AG08396 (cell line): ENCODE data around the gene MIOS.
"Not testable (repeated sequence)": the region's sequence is repeated elsewhere in the genome, so short reads cannot be mapped to it uniquely, and the experiment has no call there.

ENCODE experiments used
- DNase-seq: peaks from one replicate; pipeline ENCODE4 v3.0.0; 2012; ENCODE audit warnings: low spot score, mixed read lengths

MIOS gene

DNA sequence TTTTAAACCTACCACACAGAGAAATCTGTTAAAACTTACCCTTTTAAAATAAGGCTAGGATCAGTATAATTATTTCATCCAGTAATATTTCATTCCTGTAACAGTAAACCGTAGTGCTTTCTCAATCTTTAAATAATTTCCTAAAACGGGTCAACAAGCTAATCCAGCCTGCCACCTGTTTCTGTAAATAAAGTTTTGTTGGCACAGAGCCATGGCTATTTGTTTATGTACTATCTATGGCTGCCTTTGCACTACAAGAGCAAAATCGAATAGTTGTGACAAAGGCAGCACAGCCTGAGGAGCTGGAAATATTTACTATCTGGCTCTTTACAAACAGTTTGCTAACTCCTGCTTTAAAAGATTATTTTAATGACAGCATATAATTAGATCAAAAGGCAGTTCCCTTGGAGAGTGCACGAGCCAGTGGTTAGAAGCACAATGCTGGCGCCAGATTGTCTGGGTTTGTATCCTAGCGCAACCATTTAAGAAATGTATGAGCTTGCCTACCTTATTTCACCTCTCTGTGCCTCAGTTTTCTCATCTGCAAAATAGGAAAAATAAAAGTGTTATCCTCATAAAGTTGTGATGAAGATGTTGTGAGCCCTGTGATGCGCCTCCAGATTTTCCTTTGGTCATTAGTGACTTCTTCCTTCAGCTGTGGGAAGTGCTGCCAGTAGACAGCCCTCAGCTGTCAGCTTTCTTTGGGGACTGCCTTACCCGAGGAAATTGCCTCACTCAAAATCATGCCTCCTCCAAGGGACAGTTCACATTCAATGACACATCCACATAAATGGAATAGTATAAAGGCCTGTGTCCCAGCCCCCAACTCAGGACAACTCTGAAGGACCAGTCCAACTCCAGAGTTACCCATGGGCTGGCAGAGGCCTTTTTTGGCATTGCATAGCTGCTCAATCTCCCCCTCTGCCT lies 11.8 kb upstream of the MIOS start:
- DNase-seq, result no peak

DNA sequence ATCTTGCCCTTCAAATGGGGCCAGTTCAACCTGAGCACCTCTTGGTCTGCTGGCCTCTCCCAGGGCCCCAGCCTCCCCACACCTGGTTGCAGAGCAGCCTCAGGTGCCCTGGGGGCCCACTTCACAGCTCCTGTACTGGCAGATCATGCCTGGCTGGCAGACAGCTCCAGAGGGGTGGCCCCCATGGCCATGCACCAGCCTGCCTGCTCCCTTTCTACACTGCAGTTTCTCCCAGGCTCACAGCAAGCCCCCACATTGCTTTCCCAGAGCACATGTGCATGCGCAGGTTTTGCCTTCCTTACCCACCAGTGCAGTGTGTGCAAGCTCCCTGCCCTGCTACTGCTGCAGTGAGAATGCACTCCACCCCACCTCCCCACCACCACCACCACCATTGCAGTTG lies 9.8 kb upstream of the MIOS start:
- DNase-seq, result no peak

DNA sequence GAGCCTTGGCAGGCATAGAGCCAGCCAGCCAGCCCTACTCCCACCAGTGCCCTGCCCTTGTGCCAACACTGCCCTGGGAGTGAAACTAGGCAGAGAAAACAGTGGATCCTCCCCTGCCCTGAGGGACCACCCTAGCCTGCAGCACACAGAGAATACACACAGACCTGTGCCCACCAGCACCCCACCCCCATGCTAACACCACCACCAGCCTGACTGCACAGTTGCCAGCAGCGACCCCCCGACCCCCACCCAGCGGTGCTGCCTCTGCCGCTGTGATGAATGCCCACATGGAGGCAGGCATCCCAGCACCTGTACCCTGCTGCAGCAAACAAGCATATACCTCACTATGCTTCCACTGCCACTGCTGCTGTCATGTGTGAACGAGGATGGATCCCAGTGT lies 9.4 kb upstream of the MIOS start:
- DNase-seq, result no peak

DNA sequence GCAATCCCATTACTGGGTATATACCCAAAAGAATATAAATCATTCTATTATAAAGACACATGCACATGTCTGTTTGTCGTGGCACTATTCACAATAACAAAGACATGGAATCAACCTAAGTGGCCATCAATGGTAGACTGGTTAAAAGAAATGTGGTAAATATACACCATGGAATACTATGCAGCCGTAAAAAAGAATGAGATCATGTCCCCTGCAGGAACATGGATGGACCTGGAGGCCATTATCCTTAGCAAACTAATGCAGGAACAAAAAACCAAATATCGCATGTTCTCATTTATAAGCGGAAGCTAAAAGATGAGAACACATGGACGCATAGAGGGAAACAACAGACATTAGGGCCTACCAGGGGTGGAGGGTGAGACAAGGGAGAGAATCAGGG lies 5.1 kb upstream of the MIOS start:
- not testable (repeated sequence) for DNase-seq

DNA sequence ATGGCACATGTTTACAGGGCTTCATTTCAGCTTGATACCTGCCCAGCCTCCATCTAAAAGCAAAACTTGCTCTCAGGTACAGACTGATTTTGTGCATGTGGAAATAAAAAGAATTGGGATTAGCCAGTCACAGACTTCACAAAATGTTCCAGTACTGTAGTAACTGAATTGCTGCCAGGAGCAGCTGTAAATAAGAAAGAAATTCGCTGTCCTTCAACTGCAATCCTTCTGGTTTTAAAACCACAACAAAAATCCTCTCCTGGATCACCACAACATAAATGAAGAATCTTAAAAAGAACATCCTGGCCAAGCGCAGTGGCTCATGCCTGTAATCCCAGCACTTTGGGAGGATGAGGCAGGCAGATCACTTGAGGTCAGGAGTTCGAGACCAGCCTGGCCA lies 3.9 kb upstream of the MIOS start:
- no peak for DNase-seq

DNA sequence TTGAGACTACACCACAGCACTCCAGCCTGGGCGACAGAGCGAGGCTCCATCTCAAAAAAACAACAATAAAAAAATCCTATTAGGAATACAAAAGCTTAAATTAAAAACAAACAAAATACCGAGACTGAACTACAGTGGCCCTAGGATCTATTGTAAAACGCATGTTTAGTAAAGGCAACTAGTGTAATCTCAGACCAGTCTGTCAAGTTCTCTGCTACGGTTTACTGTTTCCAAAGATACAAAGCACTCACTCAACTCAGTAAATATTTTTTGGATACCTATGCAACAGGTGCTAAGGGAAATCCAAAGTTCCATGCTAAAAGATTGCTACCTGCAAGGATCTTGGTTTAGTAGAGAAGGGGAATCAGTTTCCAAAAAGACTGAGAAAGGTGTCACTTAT lies 3.4 kb upstream of the MIOS start:
- DNase-seq, result no peak

DNA sequence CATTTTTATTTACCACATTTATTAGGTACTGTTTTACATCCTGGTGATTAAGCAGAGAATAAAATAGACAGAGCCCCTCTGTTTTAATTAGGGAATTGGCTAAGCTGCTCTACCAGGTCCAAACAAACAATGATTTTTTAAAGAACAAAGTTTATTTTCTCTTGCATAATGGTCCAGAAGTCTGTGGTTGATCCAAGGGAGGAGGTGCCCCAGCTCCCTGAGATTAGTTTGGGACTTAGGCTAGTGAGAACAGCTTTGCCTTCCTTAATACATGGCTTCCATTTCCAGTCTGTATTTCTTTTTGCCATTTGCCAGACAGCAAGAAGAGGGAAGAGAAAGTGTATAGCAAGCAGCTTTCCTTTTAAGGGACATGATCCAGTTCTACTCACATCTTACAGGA lies 2.9 kb upstream of the MIOS start:
- no peak for DNase-seq

DNA sequence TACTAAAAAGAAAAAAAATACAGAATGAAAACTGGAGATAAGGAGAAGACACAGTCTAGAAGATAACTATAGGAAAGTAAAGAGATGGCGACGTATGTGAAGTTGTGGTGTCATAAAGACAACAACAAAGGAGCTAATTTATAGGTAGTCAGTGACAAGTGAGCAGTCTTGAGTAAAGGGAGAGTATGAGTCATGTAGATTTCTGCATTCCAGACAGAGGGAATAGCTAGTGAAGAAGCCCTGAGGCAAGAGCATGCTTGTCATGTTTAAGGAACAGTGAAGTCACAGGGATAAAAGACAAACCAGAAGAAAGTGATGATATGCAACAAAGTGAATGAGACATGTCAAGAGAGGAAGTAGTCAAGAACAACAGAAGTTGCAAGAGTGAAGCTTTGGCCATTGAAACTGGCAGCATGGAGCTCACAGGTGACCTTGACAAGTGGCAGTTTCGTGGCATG lies 2.3 kb upstream of the MIOS start:
- DNase-seq, result peak; percentile 57

DNA sequence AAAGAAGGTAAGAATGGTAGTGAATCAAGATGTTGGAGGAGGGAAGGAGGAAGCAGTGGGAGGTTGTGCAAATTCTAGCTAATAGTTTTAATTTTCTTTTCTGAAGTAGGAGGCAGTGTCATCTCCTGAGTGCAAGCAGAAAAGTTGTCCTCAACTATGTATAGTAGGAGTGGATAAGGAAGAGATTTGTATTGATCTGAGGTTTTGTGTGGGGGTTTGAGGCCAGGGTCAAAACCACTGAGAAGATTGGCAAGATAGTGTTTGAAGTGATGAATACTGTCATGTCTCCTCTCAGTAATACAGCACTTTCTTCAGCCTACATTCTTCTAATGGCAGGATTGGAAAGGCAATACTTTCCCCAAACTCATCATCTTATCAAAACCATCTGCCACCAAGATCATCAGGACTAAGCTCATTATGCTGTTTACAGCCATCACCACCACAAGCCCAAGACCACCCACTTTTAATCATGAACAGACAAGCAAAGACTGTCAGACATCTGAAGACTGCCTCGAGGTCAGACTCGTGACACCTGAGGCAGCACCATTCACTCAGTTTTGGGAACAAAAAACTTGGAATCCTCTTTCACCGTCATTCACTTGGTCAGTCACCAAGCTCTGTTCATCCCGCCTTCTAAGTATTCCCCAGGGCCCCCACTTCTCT lies 1.5 kb upstream of the MIOS start:
- DNase-seq, result no peak

DNA sequence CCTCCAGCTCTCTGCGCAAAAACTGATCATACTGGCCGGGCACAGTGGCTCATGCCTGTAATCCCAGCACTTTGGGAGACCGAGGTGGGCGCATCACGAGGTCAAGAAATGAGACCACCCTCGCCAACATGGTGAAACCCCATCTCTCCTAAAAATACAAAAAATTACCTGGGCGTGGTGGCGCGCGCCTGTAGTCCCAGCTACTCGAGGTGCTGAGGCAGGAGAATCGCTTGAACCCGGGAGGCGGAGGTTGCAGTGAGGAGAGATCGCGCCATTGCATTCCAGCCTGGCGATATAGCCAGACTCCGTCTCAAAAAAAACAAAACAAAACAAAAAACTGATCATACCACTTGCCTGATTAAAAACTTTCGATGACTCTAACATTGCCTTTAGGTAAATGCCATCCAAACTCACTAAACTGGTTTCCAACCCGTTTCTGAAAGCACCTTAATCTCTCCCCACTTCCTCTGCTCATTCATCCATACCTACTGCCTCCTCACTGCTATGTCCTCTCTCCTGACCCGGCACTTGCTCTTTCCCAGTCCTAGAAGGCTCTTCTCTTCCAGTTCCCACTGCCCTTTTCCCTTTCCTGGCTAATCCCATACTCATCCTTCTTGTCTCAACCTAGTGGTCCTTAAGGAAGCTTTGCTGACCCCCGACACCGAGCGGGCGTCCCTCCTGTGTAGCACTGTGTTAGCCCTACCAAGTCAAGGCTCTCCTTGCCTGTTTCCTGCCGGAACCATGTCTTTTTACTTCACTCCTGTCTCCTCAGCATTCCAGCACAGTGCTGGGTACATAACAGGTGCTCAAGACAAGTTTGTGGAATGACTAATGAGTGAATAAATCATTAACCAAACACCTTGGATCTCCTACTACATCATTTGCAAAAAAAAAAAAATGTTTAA lies 686 bp upstream of the MIOS start:
- DNase-seq, result no peak

DNA sequence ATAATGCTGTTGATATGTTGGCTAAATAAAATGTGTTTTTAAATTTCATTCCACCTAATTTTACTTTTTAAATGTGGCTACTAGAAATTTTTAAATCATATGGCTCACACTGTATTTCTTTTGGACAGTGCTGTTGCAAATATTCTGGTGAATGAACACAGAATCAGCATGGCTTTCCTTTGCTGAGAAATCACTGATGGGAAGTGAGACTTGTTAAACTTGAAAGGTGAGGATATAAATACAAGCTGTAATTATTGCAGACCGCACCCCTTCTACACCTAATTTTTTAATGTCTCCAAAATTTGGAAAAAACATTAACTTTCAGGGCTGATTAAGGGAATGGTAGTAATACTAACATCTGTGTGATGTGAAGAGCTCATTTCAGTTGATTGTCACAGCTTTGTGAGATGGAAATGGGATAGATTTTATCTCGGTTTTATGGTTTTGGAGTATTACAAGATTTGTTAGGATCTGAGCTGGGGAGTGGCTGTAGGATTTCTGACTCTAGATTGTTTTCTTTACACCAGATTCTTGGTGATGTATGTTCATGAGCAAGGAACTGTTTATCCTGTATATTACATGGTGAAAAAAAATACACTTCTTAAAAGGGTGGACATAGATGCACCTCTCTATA lies 1.3 kb downstream of the MIOS start:
- no peak for DNase-seq

DNA sequence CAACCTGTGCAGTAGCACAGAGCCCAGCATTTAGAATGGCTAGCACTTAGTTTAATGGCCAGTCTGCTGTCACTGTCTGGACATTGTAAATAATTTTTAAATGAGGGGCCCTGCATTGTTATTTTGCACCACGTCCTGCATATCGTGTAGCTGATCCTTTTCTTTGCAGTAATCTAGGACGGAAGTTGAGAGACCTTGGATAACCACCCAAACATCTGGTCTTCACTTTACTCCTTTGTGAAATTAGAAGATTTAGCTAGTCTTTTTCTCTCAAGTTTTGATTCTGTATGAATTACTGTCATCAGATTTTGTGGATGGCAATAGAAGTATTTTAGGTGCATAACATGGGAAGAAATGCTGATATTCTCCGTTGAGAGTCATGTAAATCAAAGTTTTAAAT lies 1.9 kb downstream of the MIOS start:
- no peak for DNase-seq

DNA sequence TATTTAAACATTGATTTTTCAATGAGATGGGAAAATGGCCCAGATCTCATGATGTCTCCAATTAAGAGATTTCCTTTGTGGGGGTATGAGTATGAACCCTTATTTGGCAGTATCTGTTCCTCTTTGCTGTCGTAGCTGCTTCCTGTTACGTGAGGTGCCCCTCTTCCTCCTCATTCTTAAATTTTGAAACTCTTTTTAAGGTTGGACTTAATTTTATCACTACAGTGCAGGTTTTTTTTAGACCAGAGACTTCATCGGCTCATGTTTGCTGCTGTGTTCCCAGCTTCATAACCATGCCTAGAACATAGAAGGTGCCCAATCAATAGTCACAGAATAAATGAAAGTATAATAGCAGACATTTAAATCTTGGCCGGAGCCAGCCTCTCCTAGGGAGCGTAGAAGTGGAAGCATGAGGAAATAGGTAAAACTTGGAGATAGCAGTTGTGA lies 2.4 kb downstream of the MIOS start:
- no peak for DNase-seq

DNA sequence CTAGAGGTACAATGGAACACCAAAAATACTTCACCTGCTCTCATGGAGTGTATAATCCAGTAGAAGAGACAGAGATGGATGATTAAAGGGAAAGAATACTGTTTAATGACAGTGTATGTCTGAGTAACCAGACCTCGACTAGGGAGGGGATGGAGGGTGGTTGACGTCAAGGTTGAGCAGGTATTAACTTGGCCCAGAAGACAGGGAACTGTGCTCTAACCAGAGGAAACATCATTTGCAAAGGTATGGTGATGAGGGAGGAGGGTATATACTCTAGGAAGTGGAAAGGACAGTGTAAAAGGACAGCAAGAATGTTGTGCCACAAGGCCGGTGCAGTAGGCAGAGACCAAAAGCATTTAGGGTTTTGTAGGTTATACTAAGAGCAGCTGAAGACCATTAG lies 2.9 kb downstream of the MIOS start:
- DNase-seq, result no peak

DNA sequence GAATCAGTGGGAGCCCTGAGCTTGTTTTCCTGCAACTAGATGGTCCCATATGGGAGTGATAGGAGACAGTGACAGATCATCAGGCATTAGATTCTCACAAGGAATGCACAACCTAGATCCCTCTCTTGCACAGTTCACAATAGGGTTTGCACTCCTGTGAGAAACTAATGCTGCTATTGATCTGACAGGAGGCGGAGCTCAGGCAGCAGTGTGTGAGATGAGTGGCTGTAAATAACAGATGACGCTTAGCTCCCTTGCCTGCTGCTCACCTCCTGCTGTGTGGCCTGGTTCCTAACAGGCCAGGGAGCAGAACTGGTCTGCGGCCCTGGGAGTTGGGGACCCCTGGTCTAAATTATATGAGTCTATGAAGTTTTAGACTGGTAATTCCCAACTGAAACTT lies 3.9 kb downstream of the MIOS start:
- no peak for DNase-seq

DNA sequence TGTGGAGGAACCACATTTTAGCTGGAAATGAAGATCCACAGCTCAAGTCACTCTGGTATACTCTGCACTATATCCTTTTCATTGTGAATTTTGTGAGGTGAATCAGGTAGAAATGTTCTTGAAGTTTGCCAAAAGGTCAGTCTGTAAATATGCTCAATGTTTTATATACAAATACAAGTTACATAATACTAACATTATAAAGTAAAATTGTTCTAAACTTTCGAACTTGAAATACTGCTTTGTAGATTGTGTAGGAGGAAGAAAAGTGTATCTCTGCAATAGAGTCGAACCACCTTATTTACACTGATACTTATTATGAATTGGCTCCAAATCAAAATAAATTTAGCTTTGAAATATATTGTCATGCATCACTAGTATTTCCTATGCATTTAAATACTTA lies 7.0 kb downstream of the MIOS start:
- DNase-seq, result no peak

DNA sequence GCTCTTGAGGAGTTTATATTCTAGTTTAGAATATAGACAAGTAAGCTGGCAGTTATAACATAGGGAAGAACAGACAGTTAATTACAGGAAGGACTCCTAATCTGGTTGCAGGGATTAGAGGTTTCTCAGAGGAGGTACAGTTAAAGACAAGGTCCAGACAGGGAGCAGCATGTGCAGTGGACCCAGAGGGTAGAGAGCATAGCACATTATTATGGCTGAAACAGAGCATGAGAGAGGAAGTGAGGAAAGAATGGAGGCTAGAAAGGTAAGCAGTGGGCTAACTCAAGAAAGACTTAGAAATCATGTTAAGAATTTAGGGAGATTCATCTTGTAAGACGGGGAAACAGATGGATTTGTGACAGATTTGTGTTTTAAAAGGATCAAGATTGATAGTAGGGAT lies 9.7 kb downstream of the MIOS start:
- DNase-seq, result no peak

DNA sequence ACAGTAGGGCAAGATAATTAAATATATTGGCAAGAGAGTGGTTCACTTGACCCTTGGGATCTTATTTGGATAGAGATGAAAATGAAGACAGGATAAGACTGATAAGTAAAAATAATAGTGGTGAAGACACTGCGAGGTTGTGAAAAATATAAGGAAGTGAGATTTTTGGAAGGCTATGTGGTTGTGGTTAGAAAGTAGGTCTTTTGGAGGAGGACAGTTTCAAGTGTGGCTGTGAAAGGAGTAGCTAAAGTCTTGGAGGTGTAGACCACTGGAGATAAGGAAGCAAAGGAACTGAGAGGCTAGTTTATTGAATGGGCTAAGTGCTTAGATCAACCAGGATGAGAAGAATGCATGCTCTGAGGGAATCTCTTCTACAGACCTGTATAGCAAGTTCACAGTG lies 11.2 kb downstream of the MIOS start:
- DNase-seq, result no peak

DNA sequence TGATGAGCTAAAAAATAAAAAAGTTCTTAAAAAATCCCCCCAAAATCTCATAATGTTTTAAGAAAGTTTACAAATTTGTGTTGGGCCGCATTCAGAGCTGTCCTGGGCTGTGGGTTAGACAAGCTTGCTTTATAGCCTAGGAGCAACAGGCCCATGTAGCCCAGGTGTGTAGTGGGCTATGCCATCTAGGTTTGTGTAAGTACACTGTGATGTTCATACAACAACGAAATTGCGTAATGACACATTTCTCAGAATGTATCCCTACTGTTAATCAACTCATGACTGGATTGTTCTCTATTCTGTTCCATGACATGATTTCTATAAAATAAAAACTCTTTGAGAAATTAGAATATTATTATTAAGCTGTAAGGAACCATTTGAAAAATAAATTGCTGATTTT lies 13.0 kb downstream of the MIOS start:
- no peak for DNase-seq

DNA sequence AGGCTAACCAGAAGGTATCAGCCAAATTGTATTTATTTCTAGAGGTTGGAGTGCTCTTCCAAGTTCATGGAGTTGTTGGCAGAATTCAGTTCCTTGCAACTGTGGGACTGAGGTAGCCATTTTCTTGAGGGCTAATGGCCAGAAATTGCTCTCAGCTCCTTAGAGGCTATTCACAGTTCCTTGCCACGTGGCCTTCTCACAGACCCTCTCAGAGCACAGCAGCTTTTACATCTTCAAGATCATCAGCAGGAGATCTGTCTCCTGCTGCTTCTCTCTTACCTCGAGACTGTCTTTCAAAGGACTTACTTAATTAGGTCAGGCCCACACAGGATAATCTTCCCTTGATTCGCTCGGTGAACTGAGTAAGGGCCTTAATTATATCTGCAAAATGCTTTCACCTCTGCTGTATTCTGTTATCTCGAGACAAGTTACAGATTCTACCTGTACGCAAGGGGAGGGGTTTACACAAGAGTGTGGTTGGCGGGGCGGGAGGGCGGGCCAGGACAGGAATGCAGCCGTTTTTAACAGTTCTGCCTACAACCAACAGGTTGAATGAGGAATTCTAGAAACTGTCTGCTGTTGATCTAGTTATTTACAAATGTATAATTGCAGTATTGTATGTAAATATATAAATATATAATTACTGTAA lies 15.0 kb downstream of the MIOS start:
- no peak for DNase-seq

DNA sequence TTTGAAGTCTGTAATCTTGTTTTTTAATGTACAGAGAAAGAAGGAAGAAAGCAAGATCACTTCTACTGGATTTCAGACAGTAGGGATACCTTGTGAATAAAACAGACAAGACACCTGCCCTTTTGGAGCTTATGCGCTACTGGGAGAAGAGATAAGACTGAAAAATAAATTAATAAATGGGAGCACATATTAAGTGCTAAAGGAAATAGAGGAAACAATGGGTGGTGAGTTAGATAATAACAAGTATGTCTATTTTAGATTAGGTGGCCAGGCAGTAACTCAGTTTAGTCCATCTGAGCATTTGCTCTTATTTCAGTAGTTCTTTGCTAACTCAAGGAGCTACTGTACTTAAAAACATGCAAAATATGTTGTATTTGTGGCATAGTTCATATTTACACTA lies 15.9 kb downstream of the MIOS start:
- DNase-seq, result no peak
